GM18520 (cell line): ENCODE results near the gene ADAMTS14.
"Not testable (repeated sequence)": the region's sequence is repeated elsewhere in the genome, so short reads cannot be mapped to it uniquely, and the experiment has no call there.

Source experiments
- ATAC-seq: cut with Tn5 transposase; IDR thresholded peaks from one replicate; pipeline ENCODE4 v1.9.1; 2021; ENCODE audit not compliant: unreplicated experiment

ADAMTS14 gene

DNA sequence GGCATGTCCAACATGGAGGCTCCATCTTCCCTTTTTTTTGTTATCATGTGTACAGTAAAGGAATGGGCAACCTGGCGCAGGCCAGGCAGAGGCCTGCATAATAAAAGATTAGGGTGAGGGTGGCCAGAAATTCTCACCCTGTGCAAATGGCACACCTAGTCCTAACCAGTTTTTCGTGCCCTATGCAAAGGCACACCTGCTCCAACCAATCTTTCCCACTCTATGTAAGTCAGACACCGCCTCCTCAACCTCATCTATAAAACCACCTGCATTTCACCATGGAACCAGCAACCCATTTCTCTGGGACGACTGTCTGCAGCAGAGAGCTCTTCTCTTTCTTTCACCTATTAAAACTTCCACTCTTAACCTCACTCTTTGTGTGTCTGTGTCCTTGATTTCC is 96.8 kb downstream of the ADAMTS14 start:
- no peak for ATAC-seq

GRCh38 chr10:70770001-70770400 is 97.7 kb downstream of the ADAMTS14 start:
- no peak for ATAC-seq

GRCh38 chr10:70770516-70770915 is 98.2 kb downstream of the ADAMTS14 start:
- not testable (repeated sequence) for ATAC-seq

DNA sequence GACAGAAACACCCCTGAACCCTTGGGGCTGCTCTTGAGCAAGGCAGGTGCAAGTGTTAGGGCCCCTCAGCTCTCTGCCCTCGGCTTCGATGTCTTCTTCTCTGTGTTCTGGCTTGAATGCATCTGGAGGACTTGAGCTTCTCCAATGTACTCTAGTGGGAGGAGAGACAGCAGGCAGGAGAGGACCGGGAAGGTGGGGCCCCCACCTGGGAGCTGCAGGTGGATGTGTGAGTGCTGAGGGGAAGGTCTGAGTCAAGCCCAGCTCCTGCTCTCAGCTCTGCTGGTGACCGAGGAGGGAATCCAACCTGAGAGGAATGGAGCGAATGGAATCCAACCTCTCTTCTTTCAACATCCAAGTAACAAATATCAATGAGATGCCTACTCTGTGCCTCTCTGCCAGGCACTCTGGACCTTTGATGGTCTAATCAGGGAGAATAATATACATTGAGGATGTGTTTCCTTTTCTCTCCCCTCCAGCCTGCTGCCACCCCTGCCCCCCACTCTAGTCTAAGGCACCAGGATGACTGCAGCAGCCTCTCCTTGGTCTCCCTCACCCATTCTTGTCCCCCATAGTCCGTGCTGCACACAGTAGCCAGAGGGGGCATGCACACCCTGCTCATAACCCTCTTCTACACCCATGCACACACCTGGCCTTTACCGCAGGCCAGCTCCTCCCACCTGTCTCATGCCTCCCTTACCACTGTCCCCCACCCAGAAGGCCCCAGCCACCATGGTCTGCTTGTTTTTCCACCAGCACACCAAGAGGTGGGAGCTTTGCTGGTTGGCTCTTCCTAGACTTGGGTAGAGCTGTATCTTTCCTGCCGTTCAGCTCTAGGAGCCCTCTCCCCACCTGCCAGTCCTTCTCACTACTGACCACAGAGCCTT is 99.2 kb downstream of the ADAMTS14 start:
- ATAC-seq: no peak

GRCh38 chr10:70772627-70773026 is 100.3 kb downstream of the ADAMTS14 start:
- ATAC-seq: no peak

DNA sequence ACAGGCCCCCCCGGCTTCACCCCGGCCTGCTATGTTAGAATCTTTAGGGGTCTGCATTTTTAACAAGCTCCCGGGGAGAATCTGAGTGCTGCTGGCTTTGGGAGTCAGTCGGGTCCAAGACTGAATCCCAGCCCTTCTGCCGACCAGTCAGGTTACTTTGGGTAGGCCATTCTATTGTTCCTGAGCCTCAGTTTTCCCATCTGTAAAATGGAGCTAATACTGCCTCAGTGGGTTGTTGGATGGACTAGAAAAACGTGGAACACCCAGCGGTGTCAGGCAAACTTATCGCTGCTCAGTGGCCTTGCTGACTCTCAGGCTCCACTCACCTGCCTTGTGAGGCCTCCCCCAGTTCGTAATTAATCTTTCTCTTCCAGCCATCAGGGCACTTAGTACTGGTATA is 101.2 kb downstream of the ADAMTS14 start:
- no peak for ATAC-seq

DNA sequence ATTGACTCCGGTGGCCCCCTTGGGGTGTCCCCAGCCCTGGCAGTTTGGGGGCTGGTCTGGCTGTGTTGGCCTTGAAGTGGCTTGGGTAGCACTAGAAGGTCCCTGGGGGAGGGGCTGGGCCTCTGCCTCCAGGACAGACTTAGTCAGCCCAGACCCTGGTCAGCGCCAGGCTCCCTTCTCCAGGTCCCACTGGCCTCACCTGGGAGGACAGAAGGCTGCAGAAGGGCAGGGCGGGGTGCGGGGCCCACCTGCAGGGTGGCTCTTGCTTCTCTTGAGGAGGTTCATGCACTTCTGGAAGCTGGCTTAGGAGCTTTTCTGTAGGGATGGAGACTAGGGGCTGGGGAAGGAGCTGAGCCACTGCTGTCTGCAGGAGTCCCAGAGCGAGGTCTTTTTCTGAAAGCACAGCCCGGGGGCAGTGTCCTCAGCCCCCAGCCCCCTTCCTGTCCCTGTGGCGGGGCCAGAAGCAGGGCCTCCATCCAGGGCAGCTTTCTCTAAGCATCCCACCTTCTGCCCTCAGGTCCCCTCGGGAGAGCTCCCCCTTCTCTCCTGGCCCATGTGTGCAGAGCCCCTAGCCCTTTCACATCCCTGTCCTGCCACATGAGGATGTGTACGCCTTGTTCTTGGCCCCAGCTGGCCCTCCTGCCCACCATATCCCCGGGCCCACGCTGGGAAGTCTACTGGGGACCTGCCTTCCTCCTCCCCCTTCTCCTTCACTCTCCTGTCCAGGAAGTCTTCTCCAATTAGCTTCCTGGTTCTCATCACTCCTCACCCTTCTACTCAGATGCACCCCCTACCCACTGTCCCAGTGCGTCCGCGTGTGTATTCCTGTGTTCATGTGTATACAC is 101.9 kb downstream of the ADAMTS14 start:
- no peak for ATAC-seq

DNA sequence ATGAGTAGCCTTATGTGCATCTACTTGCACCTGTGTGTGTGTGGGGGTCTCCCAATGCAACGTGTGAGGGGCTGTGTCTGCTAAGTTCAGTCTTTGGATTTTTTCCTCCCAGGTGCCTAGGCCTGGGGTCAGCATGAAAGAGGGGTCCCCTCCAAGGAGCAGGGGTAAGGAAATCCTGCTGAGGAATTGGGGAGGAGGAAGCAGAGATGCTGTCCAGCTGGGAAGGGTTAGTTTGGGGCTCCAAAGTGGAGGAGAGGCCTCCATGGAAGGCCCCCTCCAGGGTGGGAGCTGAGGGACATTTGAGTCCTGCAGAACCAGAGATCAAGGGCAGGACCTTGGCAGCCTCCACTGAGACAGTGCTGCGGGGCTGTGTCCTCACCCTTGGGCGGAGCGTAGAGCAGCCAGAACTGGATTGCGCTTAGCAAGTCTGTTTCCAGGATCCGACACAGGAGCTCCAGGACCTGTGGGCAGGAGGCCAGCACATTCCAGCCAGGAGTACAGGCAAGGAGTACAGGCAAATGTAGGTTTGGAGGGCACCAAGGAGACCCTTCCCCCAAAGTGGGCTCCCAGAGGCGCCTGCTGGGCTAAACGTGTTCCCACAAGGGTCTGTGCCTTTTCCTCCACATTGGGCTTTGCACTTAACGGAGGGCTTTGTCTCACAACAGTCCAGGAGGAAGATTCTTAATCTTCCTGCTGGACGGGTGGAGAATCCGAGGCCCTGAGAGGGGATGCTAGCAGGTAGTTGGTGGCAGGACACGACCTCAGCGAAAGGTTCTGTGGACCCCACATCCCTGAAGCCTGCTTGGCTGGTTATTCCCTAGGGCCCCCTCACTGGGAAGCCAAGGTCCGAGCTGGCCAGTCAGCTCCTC is 102.7 kb downstream of the ADAMTS14 start:
- ATAC-seq: no peak

GRCh38 chr10:70775679-70776454 is 103.6 kb downstream of the ADAMTS14 start:
- no peak for ATAC-seq

DNA sequence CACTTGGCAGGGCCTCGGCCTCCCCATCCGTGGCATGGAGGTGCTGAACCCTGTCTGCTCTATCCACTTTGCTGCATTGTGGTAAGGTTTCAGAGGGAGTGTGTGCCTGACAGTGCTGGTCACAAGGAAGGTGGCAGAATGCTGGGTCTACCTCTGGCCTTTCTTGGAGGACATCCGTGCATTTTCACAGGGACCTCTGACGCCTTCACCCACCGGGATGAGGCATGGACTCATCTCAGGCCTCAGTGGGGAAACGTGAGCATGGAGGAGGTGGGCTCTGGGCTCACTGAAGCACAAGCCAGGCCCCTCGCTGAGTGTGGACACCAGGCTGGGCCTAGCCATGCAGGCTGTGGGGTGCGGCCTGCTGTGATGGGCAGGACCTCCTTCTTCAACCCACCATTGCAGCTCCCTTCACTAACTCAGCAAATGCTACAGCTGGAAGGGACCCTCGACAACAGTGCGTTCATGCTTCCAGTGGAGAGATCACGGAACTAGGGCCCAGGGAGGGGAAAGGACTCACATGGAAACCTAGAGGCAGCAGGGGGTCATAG is 104.2 kb downstream of the ADAMTS14 start:
- ATAC-seq: no peak

- no peak for ATAC-seq
Measured at GRCh38 chr10:70777063-70777875, 105.0 kb downstream of the ADAMTS14 start.

GRCh38 chr10:70778267-70778924 is 106.1 kb downstream of the ADAMTS14 start:
- no peak for ATAC-seq

GRCh38 chr10:70779088-70779487 is 106.8 kb downstream of the ADAMTS14 start:
- ATAC-seq: no peak

DNA sequence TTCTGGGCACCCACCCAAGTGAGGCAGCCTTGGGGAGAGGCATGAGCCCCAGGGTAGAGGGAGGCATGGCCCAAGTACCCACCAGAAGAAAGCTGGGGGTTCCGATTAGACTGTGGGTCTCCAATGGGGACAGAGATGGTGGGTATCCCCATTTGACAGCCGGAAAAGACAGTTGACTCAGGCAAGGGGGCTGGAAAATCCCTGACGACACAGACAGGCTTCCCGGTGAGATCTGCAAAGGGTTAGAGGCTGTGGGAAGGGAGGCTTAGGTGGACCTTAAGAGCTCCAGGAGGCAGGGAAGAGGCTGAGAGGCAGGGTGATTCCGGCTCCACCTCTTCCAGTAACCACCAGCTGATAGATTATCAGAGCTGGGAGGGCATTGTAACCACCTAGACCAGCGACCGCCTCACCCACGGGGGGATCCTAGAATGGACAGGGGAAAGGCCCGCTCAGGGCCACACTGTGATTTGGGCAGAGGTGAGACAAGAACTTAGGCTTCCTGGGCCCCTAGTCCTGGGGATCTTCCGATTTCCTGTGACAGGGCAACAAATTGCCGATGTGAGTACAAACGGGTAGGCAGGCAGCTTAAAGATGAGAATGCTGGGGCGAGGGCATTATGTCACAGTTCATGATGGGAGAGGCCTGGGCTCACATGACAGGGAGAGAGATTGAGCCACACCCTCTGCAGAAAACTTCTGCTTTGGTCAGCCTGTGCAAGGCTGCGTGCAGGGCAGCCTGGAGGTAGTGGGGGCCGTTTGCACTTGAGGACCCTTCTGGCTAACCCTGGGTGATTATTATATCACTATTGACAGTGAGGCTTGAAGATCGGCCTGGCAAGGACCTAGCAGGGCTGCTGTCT is 107.4 kb downstream of the ADAMTS14 start:
- no peak for ATAC-seq

DNA sequence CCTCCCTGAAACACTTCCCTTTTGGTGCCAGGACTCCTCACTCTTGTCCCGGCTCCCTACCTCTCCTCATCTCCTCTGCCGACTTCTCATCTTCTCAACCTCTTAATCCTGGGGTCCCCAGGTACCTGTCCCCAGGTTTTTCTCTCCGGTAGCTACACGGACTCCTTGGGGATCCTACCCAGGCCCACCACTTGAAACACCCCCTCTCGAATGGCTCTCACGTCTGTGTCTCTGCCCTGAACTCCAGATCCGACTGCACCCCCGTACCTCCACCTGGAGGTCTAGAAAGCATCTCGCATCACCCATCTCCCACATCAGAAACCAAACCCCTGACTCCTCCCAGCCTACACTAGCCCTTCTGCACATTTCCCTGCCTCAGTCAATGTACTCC is 108.1 kb downstream of the ADAMTS14 start:
- no peak for ATAC-seq

DNA sequence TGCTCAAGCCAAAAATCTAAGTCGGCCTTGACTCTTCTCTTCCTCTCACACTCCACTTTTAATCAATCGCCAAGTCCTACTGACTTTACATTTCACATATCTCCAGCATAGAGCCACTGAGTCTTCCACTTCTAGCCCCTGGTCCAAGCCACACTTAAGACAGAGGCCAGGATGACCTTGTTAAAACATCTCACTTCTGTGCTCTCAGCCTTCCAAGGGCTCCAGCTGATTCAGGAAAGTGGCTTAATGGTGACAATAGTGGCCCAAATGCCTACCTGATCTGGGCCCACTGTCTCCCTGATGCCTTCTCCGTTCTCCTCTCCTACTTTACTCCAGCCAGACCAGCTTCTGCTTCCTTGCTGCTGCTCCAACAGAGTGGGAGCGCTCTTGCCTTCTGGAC is 108.5 kb downstream of the ADAMTS14 start:
- no peak for ATAC-seq

- ATAC-seq: no peak
Measured at GRCh38 chr10:70781461-70782051, 109.2 kb downstream of the ADAMTS14 start.
